AG10803 (cell line): ENCODE measurements around the gene PGC.
A peak's percentile ranks its signal among the peaks of the same experiment; 100 is the strongest.
"Not testable (repeated sequence)": the region's sequence is repeated elsewhere in the genome, so short reads cannot be mapped to it uniquely, and the experiment has no call there.

ENCODE experiments used
- DNase-seq: peaks from one replicate; pipeline ENCODE4 v3.0.0; 2010; ENCODE audit warnings: low read depth
- H3K4me3 ChIP-seq: 2 replicates; pipeline ENCODE4 v1.5.1; 2011; ENCODE audit warnings: mild to moderate bottlenecking, low read length, control low read depth
- CTCF ChIP-seq: conservative IDR thresholded peaks from 2 replicates; pipeline ENCODE4 v1.5.1; 2011; ENCODE audit warnings: mild to moderate bottlenecking, low read length, control low read depth, inconsistent platforms

Gene PGC

DNA sequence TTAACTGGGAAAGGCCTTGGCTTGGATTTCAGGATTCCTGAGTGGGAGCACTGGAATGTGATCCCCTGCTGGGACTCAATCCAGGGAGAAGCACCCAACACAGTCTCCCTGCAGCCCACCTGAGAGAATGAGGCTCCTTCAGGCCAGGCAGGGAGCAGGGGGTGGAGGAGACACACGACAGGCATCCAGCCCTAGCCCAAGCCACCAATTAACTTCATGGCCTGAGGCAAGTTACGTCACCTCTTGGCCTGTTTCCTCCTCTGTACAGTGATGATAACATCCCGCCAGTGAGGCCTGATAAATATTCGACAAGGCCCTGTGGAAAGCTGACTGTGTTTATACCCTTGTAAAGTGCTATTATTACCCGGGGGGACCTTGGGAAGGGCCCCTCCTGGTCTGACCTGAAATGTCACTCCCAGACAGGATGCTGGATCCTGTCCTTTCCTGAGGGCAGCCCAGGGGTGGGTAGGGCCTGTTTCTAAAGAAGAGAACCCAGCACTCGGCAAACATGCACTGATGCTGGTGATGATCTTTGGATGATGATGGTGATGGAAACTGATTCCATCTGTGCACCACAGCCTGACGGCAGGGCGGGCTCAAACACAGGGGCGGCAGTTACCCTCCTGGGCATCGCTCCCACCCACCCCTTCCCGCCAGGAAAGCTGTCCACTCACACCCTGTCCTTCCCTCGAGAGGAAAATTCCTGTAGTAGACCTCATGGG, 20.1 kb upstream of the PGC start:
- DNase-seq, result peak; percentile 82
- no peak for TF ChIP-seq CTCF
- no peak overlapping the region for H3K4me3 ChIP-seq

- H3K4me3 ChIP-seq, DNase-seq: not testable (repeated sequence)
Observed at GRCh38 chr6:41766043-41766664, 19.0 kb upstream of the PGC start.

- no peak for TF ChIP-seq CTCF
- no peak for DNase-seq
- no peak overlapping the region for H3K4me3 ChIP-seq
Observed at GRCh38 chr6:41763470-41763869, 16.3 kb upstream of the PGC start.

- no peak overlapping the region for H3K4me3 ChIP-seq
- no peak for TF ChIP-seq CTCF
- no peak for DNase-seq
Observed at GRCh38 chr6:41759905-41760579, 12.8 kb upstream of the PGC start.

- DNase-seq, result no peak
Observed at GRCh38 chr6:41759106-41759904, 12.1 kb upstream of the PGC start.

DNA sequence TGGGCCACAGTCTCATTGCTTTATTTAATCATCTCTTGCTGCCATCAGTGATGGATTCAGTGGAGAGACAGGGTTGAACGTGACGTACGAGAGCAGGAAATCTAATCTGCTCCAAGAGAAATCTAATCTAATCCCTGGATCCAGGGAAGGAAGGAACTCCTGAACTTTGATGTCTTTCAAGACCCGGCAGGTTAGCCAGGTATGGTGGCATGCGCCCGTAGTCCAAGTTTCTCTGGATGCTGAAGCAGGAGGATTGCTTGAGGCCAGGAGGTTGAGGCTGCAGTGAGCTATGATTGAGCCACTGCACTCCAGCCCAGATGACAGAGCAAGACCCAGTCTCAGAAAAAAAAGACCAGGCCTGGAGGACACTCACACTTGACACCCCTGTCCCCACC, 11.4 kb upstream of the PGC start:
- no peak for DNase-seq
- TF ChIP-seq CTCF, result no peak
- H3K4me3 ChIP-seq, result no peak overlapping the region

More at GRCh38 chr6:41759106-41759904, 12.1 kb upstream of the PGC start:
- no peak for TF ChIP-seq CTCF
- no peak overlapping the region for H3K4me3 ChIP-seq

DNA sequence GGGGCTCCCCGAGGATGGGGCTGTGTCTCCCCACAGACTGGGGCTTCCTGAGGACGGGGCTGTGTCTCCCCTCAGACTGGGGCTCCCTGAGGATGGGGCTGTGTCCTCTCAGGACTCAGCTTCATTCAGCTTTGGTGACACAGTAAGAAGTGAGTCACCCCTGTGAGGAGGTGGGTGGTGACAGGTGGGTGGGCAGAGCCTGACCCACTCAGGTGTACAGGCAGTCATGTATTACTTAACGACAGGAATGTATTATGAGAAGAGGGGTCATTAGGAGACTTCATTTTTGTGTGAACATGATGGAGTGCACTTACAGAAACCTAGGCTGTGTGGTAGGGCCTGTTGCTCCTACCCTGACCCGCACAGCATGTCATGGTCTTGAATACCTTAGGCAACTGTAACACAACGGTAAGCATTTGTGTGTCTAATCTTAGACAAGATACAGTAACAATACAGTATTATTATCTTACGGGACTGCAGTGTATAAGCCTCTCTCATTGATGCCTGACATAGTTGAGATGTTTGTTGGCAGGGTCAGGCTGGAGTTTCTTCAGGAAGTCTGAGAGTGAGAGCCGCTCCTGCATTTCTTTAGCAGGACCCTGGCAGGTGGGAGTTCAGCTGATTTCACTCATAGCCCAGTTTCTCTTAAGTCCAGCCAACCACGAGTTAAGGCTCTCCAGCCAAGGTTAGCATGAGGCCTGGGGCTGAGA, 10.9 kb upstream of the PGC start:
- DNase-seq, result no peak
- TF ChIP-seq CTCF, result no peak
- H3K4me3 ChIP-seq, result no peak overlapping the region
